Fibroblast of upper back skin (primary cell): Measurements from ENCODE around the gene METAP1D.
"Not testable (repeated sequence)": the region's sequence is repeated elsewhere in the genome, so short reads cannot be mapped to it uniquely, and the experiment has no call there.

Experiments used
- DNase-seq: peaks from one replicate; pipeline ENCODE4 v3.0.0-alpha.2; 2013

METAP1D gene

GRCh38 chr2:172050479-172051125, 50.8 kb downstream of the METAP1D start:
- peak; percentile 16 for DNase-seq

- peak; percentile 16 for DNase-seq
Observed at GRCh38 chr2:172052000-172052983, 52.5 kb downstream of the METAP1D start.

- DNase-seq: no peak
Observed at GRCh38 chr2:172053486-172053885, 53.7 kb downstream of the METAP1D start.

GRCh38 chr2:172056293-172056692, 56.5 kb downstream of the METAP1D start:
- no peak for DNase-seq

GRCh38 chr2:172058660-172059059, 58.9 kb downstream of the METAP1D start:
- no peak for DNase-seq

- DNase-seq: not testable (repeated sequence)
Observed at GRCh38 chr2:172060118-172060517, 60.4 kb downstream of the METAP1D start.

GRCh38 chr2:172062402-172063004, 62.8 kb downstream of the METAP1D start:
- no peak for DNase-seq

- DNase-seq: no peak
Observed at GRCh38 chr2:172063446-172063845, 63.7 kb downstream of the METAP1D start.

- DNase-seq: no peak
Observed at GRCh38 chr2:172065111-172065510, 65.4 kb downstream of the METAP1D start.

GRCh38 chr2:172066394-172066886, 66.7 kb downstream of the METAP1D start:
- DNase-seq: no peak

GRCh38 chr2:172067905-172068304, 68.2 kb downstream of the METAP1D start:
- not testable (repeated sequence) for DNase-seq

- DNase-seq: no peak
Observed at GRCh38 chr2:172070936-172071335, 71.2 kb downstream of the METAP1D start.

- DNase-seq: no peak
Observed at GRCh38 chr2:172072303-172072702, 72.5 kb downstream of the METAP1D start.

- no peak for DNase-seq
Observed at GRCh38 chr2:172072706-172073105, 73.0 kb downstream of the METAP1D start.

GRCh38 chr2:172073518-172073917, 73.8 kb downstream of the METAP1D start:
- DNase-seq: no peak

GRCh38 chr2:172074254-172074653, 74.5 kb downstream of the METAP1D start:
- DNase-seq: no peak

GRCh38 chr2:172079416-172079815, 79.7 kb downstream of the METAP1D start:
- no peak for DNase-seq

- no peak for DNase-seq
Observed at GRCh38 chr2:172079838-172080640, 80.3 kb downstream of the METAP1D start.

- DNase-seq: no peak
Observed at GRCh38 chr2:172080641-172081220, 81.0 kb downstream of the METAP1D start.

GRCh38 chr2:172081221-172082022, 81.7 kb downstream of the METAP1D start:
- no peak for DNase-seq
